Activated T-helper 2 cell treated with anti-CD3 and anti-CD28 coated beads, Interferon-gamma antibody, Interleukin-2, Interleukin-4, amounts not matched to agents 10 μg/mL and 5 μg/mL and 100 μg/mL, durations not matched to agents 14 hours and 24 hours and 36 hours (primary cell): ENCODE data around the gene ARMH4. TPM values are rescaled to one million over a fixed set of nuclear protein-coding genes. Genes with fewer than 3 reads are reported as not detected.

Experiments used
- total RNA-seq: library from RNA; stranded (reverse); gene quantifications from 2 replicates; pipeline ENCODE4 v1.2.3, GENCODE V29; 2022

The ARMH4 gene
- total RNA-seq, 1 donor from 2014 or later: 0.18 TPM

Other genes starting within 250 kb of the ARMH4 start
- gene ACTR10, start 47.9 kb upstream of the ARMH4 start, total RNA-seq: 38.2 and 39.8 TPM in 2 replicates
- 407 and 425 TPM in 2 replicates for gene PSMA3, start 92.6 kb upstream of the ARMH4 start, total RNA-seq
- gene ARID4A, start 146.3 kb upstream of the ARMH4 start, total RNA-seq: 20.5 and 26.0 TPM in 2 replicates
- gene TOMM20L, start 243.7 kb upstream of the ARMH4 start, total RNA-seq: not detected in 2 replicates